ENCODE measurements around the gene SPINDOC.

DNA sequence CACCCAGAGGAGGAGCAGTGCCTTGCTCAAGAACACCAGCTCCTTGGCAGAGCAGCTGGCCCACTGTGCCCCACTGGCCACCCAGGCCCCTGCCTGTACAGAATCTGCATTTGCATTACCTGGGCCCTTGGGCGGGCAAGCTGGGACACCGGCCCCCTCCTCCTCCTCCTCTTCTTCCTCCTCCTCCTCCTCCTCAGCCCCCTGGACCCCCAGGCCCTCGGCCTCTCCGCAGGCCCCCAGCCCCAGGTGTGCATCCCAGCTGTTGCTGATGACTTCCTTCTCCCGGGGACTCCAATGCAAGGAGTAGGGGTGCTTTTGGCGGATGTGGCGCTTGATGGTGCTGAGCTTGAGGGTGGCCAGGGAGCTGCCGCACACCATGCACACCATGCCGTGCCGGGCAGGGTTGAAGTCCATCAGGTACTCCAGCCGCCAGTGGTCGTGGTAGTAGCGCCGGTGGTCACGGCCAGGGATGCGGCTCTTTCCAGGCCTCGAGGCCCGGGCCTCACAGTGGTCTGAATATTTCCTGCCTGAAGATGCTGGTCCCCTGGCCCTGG lies 47.5 kb upstream of the SPINDOC start:
- TF ChIP-seq, protein P1, sequence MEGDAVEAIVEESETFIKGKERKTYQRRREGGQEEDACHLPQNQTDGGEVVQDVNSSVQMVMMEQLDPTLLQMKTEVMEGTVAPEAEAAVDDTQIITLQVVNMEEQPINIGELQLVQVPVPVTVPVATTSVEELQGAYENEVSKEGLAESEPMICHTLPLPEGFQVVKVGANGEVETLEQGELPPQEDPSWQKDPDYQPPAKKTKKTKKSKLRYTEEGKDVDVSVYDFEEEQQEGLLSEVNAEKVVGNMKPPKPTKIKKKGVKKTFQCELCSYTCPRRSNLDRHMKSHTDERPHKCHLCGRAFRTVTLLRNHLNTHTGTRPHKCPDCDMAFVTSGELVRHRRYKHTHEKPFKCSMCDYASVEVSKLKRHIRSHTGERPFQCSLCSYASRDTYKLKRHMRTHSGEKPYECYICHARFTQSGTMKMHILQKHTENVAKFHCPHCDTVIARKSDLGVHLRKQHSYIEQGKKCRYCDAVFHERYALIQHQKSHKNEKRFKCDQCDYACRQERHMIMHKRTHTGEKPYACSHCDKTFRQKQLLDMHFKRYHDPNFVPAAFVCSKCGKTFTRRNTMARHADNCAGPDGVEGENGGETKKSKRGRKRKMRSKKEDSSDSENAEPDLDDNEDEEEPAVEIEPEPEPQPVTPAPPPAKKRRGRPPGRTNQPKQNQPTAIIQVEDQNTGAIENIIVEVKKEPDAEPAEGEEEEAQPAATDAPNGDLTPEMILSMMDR (conservative IDR thresholded peaks at IDR 0.05; ENCODE audit: low read depth, low read length), result no peak
- TF ChIP-seq EZH2 (IDR thresholded peaks at IDR 0.05; ENCODE audit: borderline replicate concordance, low read depth, low read length, poor library complexity, severe bottlenecking), result no peak
